Stimulated activated CD8-positive, alpha-beta memory T cell treated with anti-CD3 and anti-CD28 coated beads, Interleukin-15, amount 100 ng/mL, for 48 hours (primary cell): ENCODE results near the gene APPL2.
"Not testable (repeated sequence)": the region's sequence is repeated elsewhere in the genome, so short reads cannot be mapped to it uniquely, and the experiment has no call there.

Experiments used
- DNase-seq, 2 donors: peaks; one replicate each; pipeline ENCODE4 v3.0.0-alpha.2; 2020; ENCODE audit warnings: low read depth in 2 of 2

Gene APPL2

GRCh38 chr12:105256921-105257320 is 20.9 kb upstream of the APPL2 start:
- DNase-seq, result no peak

- DNase-seq, result not testable (repeated sequence)
Observed at GRCh38 chr12:105256431-105256830, 20.5 kb upstream of the APPL2 start.

- DNase-seq, result no peak
Observed at GRCh38 chr12:105256011-105256410, 20.0 kb upstream of the APPL2 start.

GRCh38 chr12:105253866-105254513 is 18.0 kb upstream of the APPL2 start:
- no peak for DNase-seq

- DNase-seq, result no peak
Observed at GRCh38 chr12:105252901-105253300, 16.9 kb upstream of the APPL2 start.

GRCh38 chr12:105245776-105246427 is 9.9 kb upstream of the APPL2 start:
- not testable (repeated sequence) for DNase-seq

GRCh38 chr12:105245291-105245690 is 9.3 kb upstream of the APPL2 start:
- DNase-seq, result no peak

GRCh38 chr12:105240228-105240627 is 4.3 kb upstream of the APPL2 start:
- no peak for DNase-seq

- DNase-seq, result no peak
Observed at GRCh38 chr12:105239304-105239703, 3.3 kb upstream of the APPL2 start.

GRCh38 chr12:105237666-105238065 is 1.7 kb upstream of the APPL2 start:
- DNase-seq, result no peak

- DNase-seq, result no peak
Observed at GRCh38 chr12:105235281-105235731, 668 bp downstream of the APPL2 start.

GRCh38 chr12:105234197-105234596 is 1.8 kb downstream of the APPL2 start:
- DNase-seq, result no peak

GRCh38 chr12:105233041-105233905 is 2.7 kb downstream of the APPL2 start:
- DNase-seq, result no peak

- no peak for DNase-seq
Observed at GRCh38 chr12:105231396-105231795, 4.6 kb downstream of the APPL2 start.

GRCh38 chr12:105229371-105229770 is 6.6 kb downstream of the APPL2 start:
- DNase-seq, result no peak

- DNase-seq, result no peak
Observed at GRCh38 chr12:105228966-105229365, 7.0 kb downstream of the APPL2 start.

GRCh38 chr12:105228494-105228893 is 7.5 kb downstream of the APPL2 start:
- no peak for DNase-seq

- no peak for DNase-seq
Observed at GRCh38 chr12:105227879-105228278, 8.1 kb downstream of the APPL2 start.

- no peak for DNase-seq
Observed at GRCh38 chr12:105226219-105226618, 9.8 kb downstream of the APPL2 start.

- DNase-seq, result no peak
Observed at GRCh38 chr12:105225505-105226015, 10.4 kb downstream of the APPL2 start.

- no peak for DNase-seq
Observed at GRCh38 chr12:105224399-105224798, 11.6 kb downstream of the APPL2 start.

- no peak for DNase-seq
Observed at GRCh38 chr12:105223884-105224283, 12.1 kb downstream of the APPL2 start.
